Epithelial cell of proximal tubule (primary cell): ENCODE results near the gene LMOD1. TPM values are rescaled to one million over a fixed set of nuclear protein-coding genes. Genes with fewer than 3 reads are reported as not detected.
"Not testable (repeated sequence)": the region's sequence is repeated elsewhere in the genome, so short reads cannot be mapped to it uniquely, and the experiment has no call there.

Experiments used
- DNase-seq: peaks from one replicate; pipeline ENCODE4 v3.0.0-alpha.2; 2011; ENCODE audit warnings: low read depth
- H3K4me3 ChIP-seq: 2 replicates; pipeline ENCODE4 v1.5.1; 2011; ENCODE audit warnings: low read depth, mild to moderate bottlenecking, low read length
- total RNA-seq: library from RNA; depleted of rRNA; stranded (reverse); fragments of >200 nt; gene quantifications from 2 replicates; pipeline ENCODE4 v1.2.3, GENCODE V29; 2015
- TF ChIP-seq, protein P1 (sequence below): conservative IDR thresholded peaks from 2 replicates; pipeline ENCODE4 v1.5.1; 2012; ENCODE audit warnings: low read depth, mild to moderate bottlenecking, low read length

The LMOD1 gene
- total RNA-seq, 1 donor from 2014 or later = not detected

DNA sequence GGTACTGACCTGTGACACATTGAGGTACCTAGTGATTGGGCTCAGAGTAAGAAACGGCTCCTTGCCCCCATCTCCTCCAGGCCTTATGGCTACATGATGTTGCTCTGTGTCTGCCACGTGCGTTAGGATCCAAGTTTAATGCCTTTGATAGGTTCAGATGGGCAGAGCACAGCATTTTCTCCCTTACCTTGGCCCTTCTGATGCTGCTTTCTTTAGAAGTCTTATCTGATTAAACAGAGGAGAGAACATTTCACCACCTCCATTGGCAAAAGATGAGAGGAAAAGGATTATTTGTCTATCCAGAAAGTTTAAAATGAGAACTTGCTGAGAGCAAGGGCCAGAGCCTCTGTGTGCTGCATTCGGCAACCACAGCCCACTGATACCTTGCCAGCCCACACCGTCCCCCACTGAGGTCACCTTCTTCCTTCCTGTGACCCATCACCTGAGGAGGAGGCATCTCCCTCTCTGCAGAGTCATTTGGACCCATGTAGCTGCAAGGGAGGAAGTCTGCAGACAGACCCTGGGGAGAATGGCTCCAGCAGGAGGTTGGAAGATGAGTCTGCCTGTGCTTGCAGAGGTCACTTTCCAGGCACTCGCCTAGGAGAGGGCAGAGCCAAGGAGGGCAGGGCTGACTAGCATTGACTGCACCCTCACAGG is 41.0 kb downstream of the LMOD1 start:
- TF ChIP-seq, protein P1, sequence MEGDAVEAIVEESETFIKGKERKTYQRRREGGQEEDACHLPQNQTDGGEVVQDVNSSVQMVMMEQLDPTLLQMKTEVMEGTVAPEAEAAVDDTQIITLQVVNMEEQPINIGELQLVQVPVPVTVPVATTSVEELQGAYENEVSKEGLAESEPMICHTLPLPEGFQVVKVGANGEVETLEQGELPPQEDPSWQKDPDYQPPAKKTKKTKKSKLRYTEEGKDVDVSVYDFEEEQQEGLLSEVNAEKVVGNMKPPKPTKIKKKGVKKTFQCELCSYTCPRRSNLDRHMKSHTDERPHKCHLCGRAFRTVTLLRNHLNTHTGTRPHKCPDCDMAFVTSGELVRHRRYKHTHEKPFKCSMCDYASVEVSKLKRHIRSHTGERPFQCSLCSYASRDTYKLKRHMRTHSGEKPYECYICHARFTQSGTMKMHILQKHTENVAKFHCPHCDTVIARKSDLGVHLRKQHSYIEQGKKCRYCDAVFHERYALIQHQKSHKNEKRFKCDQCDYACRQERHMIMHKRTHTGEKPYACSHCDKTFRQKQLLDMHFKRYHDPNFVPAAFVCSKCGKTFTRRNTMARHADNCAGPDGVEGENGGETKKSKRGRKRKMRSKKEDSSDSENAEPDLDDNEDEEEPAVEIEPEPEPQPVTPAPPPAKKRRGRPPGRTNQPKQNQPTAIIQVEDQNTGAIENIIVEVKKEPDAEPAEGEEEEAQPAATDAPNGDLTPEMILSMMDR = no peak
- no peak overlapping the region for H3K4me3 ChIP-seq
- no peak for DNase-seq

DNA sequence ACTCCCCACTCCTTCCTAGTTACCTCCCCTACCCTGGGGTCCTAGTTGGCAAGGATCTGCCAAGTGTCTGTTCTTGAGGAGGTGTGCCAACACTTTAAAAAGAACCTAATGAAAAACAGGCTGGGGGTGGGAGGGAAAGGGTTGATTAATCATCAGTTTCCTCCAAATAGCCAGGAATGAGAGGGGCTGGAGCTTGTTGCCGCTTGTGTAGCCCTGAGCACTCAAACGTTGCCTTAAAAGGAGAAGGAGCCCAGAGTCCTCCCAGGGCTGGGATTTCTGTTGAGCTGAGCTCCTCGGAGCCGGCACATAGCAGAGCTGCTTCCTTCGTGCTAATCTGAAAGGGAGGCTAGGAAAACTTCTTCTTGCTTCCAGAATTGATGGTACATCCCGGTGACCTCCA is 41.8 kb downstream of the LMOD1 start:
- no peak overlapping the region for H3K4me3 ChIP-seq
- TF ChIP-seq, protein P1 = no peak
- DNase-seq = no peak

DNA sequence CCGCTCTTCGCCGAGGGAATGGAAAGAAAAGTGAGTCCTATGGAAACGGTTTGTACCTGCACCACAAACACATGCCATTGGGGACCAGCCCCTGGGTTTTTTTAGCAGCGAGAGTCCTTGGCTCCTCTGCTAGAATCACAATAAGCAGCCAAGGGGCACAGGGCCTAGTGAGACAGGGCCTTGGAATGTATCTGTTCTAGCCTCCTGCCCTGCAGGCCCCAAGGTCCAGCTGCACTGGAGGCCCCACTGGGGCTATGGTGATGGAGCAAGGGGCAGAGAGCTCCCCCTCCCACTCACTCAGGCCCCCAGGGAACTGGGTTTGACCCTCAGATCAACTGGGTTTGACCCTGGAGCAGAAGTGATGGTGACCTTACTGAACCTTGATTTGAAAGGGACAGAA is 43.2 kb downstream of the LMOD1 start:
- no peak for DNase-seq
- H3K4me3 ChIP-seq = no peak overlapping the region
- TF ChIP-seq, protein P1 = no peak

DNA sequence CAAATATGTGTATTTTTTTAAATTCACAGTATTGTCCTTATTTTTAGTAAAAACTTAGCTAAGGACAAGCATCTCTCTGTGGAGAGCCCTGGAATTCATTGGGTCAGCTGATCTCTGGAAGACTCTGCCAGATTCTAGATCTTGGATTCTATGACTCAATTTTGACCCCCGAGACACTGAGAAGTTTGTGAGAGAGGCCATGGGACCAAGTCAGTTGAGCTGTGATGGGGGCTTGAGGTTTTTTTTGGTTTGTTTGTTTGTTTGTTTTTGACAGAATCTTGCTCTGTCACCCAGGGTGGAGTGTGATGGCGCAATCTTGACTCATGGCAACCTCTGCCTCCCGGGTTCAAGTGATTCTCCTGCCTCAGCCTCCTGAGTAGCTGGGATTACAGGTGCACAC is 44.1 kb downstream of the LMOD1 start:
- no peak overlapping the region for H3K4me3 ChIP-seq
- DNase-seq = no peak
- TF ChIP-seq, protein P1 = no peak

DNA sequence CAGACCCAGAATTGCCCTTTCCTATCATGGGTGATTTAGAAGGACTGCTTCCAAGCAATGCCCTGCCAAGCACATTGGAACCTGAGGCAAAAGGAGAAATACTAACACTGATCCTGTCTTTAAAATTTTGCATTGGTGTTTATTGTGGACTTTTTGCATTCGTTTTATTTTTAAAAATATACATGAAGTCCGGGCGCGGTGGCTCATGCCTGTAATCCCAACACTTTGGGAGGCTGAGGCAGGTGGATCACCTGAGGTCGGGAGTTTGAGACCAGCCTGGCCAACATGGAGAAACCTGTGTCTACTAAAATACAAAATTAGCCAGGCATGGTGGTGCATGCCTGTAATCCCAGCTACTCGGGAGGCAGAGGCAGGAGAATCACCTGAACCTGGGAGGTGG is 45.3 kb downstream of the LMOD1 start:
- DNase-seq, H3K4me3 ChIP-seq: not testable (repeated sequence)

DNA sequence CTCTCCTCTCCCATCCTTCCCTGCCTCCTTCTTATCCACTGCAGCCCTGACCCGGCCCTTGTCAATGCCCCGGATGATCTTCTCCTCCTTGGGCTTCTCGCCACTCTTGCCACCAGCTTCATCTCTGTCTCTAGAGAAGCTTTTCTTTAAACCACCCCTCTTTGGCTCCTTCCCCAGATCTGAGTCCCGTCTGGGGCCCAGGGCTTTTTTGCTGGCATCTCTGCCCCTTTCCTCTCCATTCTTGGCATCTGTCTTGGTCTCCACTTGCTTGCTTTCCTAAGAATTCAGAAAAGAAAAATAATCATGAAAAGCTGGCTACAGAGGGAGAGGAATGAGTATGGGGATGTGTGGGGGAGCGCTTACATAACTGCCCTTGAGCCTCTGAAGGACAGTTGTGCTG is 45.9 kb downstream of the LMOD1 start:
- DNase-seq = no peak
- no peak overlapping the region for H3K4me3 ChIP-seq
- TF ChIP-seq, protein P1 = no peak

DNA sequence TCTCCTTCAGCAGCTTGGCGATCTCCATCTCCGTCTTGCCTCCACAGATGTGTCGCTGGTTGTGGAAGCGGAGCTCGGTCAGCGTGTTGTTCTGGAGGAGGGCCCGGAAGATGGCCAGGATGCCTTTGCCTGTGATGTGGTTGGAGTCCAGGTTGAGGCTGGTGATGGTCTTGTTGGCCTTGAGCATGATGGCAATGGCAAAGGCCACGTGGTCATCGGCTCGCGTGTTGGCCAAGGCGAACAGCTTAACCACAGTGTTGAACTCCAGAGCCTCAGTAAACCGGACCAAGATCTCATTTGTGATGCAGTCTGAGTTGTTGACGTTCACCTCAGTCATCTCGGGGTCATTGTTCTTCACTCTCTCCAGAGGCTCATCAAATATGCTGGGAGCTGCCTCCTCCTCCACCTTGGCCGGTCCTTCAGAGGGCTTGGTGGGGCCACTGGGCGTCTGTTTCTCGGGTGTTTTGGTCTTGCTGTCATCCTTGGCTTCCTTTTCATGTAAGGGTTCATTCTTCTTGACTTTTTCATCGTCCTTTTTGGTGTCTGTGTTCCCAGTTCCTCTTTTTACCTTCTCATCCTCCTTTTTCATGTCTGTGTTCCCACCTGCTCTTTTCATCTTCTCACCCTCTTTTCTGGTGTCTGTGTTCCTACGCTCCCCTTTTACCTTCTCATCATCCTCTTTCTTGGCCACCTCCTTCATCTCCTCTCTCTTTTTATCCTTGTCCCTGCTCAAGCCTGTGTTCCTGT is 46.5 kb downstream of the LMOD1 start:
- no peak overlapping the region for H3K4me3 ChIP-seq
- no peak for DNase-seq
- TF ChIP-seq, protein P1 = no peak
